Retina (tissue), 1 donor: ENCODE results near the gene SERF2.
"Not testable (repeated sequence)": the region's sequence is repeated elsewhere in the genome, so short reads cannot be mapped to it uniquely, and the experiment has no call there.

Experiments used
- DNase-seq: peaks from one replicate; pipeline ENCODE4 v3.0.0-alpha.2; 2016

SERF2 gene

GRCh38 chr15:43830691-43831275 lies 38.7 kb downstream of the SERF2 start:
- not testable (repeated sequence) for DNase-seq

- DNase-seq, result not testable (repeated sequence)
These were observed 39.5 kb downstream of the SERF2 start for GRCh38 chr15:43831519-43832052.

GRCh38 chr15:43832485-43832884 lies 40.4 kb downstream of the SERF2 start:
- DNase-seq, result not testable (repeated sequence)

DNA sequence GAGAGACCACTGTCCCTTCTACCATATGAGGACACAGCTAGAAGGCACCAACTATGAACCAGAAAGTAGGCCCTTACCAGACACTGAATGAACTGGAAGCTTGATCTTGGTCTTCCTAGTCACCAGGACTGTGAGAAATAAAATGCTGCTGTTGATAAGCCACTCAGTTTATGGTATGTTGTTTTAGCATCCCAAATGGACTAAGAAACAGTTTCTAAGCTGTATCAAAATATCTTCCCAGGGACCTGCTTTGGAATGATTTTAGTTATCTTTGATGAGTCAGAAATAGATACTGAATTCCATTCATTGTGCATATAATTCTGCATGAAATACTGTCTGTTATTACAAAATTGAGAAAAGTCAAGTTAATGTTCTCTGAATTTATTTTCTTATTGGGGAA lies 53.3 kb downstream of the SERF2 start:
- no peak for DNase-seq
